Prostate gland (tissue), 2 donors: ENCODE measurements around the gene PIP5K1A.

Source experiments
- POLR2A ChIP-seq: fragments of 450-650 bp; IDR thresholded peaks from one replicate; pipeline ENCODE4 v1.6.1; 2016; ENCODE audit warnings: antibody characterized with exemption, mild to moderate bottlenecking
- POLR2AphosphoS5 ChIP-seq: sonication (generic); formaldehyde crosslinking; IDR thresholded peaks from one replicate; pipeline ENCODE4 v1.6.1; 2017; ENCODE audit warnings: antibody characterized with exemption
- TF ChIP-seq, protein P1 (sequence below), 4 experiments: fragments of 200-600 bp in 2 of 4; fragments of 450-650 bp in 2 of 4; sonication (generic) in 2 of 4; IDR thresholded peaks; 1 replicate in 3 of 4; 2 replicates in 1 of 4; pipeline ENCODE4 v1.5.1; 2016 to 2019; ENCODE audit warnings: antibody characterized with exemption in 4 of 4, mild to moderate bottlenecking in 2 of 4, moderate library complexity in 2 of 4

DNA sequence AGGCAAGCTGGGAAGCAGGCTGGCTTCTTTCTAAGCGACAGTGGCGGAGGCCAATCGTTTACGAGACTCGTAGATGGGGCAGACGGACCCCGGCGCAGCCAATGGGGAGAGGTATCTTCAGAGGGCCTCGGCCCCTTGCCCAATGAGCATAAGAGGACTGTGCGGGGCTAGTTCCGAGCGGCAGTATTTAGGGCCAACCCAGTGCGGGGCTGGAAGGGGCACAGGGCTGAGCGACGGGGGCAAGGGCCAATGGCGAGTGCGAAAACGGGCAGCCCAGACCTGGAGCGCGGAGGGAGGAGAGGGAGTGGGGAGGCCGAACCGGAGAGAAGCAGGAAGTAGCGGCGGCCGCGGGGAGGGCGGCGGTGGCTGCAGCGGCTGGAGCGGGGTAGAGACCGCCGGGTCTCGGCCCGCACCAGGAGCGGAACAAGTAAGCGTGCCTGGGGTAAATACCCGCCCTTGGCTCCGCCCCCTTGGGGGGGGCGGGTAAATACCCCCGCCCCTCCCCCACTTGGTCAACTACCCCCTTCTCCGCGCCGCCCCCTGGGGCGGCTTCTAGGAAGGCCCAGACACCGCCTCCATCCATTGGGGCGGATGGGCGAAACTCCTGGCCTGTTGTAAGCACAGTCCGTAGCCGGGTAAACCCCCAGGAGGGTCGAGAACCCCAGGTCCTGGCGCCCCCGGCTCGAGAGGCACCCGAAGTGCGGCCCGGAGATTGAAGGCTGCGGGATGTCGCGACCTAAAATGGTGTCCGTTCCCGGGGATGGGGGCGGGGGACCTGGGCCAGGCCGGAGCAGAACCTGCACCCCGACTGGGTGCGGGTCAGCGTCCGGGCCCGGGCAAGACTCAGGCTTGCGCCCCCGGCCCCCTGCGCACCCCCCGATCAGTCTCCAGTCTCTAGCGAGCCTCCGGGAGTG is 83.9 kb downstream of the PIP5K1A start, which contains the start of gene ZNF687:
- TF ChIP-seq, protein P1, sequence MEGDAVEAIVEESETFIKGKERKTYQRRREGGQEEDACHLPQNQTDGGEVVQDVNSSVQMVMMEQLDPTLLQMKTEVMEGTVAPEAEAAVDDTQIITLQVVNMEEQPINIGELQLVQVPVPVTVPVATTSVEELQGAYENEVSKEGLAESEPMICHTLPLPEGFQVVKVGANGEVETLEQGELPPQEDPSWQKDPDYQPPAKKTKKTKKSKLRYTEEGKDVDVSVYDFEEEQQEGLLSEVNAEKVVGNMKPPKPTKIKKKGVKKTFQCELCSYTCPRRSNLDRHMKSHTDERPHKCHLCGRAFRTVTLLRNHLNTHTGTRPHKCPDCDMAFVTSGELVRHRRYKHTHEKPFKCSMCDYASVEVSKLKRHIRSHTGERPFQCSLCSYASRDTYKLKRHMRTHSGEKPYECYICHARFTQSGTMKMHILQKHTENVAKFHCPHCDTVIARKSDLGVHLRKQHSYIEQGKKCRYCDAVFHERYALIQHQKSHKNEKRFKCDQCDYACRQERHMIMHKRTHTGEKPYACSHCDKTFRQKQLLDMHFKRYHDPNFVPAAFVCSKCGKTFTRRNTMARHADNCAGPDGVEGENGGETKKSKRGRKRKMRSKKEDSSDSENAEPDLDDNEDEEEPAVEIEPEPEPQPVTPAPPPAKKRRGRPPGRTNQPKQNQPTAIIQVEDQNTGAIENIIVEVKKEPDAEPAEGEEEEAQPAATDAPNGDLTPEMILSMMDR (IDR thresholded peaks at IDR 0.05): no peak
- TF ChIP-seq POLR2AphosphoS5 (peak; percentile 85), POLR2A (peak; percentile 71)
